OCI-LY3 (cell line): ENCODE measurements around the gene SCARB1.
"Not testable (repeated sequence)": the region's sequence is repeated elsewhere in the genome, so short reads cannot be mapped to it uniquely, and the experiment has no call there.

Experiments
- H2AFZ ChIP-seq: fragments of 200-600, 300-600 bp; shearing (Covaris generic); 2 replicates; pipeline ENCODE4 v1.6.0; 2014; ENCODE audit warnings: antibody characterized with exemption, low read depth, low read length
- H3K27ac ChIP-seq: fragments of 200-600, 300-600 bp; sonication (generic); 2 replicates; pipeline ENCODE4 v1.5.1; 2014; ENCODE audit warnings: mild to moderate bottlenecking, low read length, moderate library complexity, mixed read lengths
- H3K27me3 ChIP-seq: fragments of 200-600, 300-600 bp; sonication (generic); 2 replicates; pipeline ENCODE4 v1.6.1; 2014; ENCODE audit warnings: low read depth, low read length, mixed read lengths
- H3K36me3 ChIP-seq: fragments of 200-600, 300-600 bp; sonication (generic); replicated peaks from 2 replicates; pipeline ENCODE3; 2014; ENCODE audit warnings: low read depth, low read length, mixed read lengths
- H3K4me1 ChIP-seq: fragments of 300-600, 200-600 bp; sonication (generic); 2 replicates; pipeline ENCODE4 v1.6.1; 2014; ENCODE audit warnings: low read length, mixed read lengths
- H3K4me2 ChIP-seq: fragments of 200-600, 300-600 bp; sonication (generic); 2 replicates; pipeline ENCODE4 v1.6.1; 2014; ENCODE audit warnings: low read length, mixed read lengths
- H3K4me3 ChIP-seq: fragments of 300-600, 200-600 bp; sonication (generic); 2 replicates; pipeline ENCODE4 v1.5.1; 2014; ENCODE audit warnings: antibody characterized with exemption, mild to moderate bottlenecking, low read length, moderate library complexity
- H3K79me2 ChIP-seq: fragments of 300-600, 200-600 bp; shearing (Covaris generic); 2 replicates; pipeline ENCODE4 v1.6.1; 2014; ENCODE audit warnings: mild to moderate bottlenecking, low read length, mixed read lengths
- H3K9ac ChIP-seq: fragments of 300-600, 200-600 bp; shearing (Covaris generic); 2 replicates; pipeline ENCODE4 v1.6.0; 2014; ENCODE audit warnings: mild to moderate bottlenecking, low read length, moderate library complexity
- H3K9me3 ChIP-seq: fragments of 200-600, 300-600 bp; shearing (Covaris generic); 2 replicates; pipeline ENCODE4 v1.6.1; 2014; ENCODE audit warnings: low read length, mixed read lengths; ENCODE audit not compliant: insufficient read depth
- H4K20me1 ChIP-seq: fragments of 200-600, 300-600 bp; sonication (generic); 2 replicates; pipeline ENCODE4 v1.6.1; 2016; ENCODE audit warnings: low read length, mixed read lengths; ENCODE audit not compliant: insufficient read depth
- CTCF ChIP-seq: fragments of 200-600, 300-600 bp; sonication (generic); IDR thresholded peaks from 2 replicates; pipeline ENCODE4 v1.5.1; 2014; ENCODE audit warnings: antibody characterized with exemption, low read length, low read depth
- EZH2phosphoT487 ChIP-seq: fragments of 200-600 bp; shearing (Covaris generic); IDR thresholded peaks from 2 replicates; pipeline ENCODE4 v1.6.1; 2018; ENCODE audit warnings: antibody characterized with exemption, mixed run types, low read depth

The SCARB1 gene

DNA sequence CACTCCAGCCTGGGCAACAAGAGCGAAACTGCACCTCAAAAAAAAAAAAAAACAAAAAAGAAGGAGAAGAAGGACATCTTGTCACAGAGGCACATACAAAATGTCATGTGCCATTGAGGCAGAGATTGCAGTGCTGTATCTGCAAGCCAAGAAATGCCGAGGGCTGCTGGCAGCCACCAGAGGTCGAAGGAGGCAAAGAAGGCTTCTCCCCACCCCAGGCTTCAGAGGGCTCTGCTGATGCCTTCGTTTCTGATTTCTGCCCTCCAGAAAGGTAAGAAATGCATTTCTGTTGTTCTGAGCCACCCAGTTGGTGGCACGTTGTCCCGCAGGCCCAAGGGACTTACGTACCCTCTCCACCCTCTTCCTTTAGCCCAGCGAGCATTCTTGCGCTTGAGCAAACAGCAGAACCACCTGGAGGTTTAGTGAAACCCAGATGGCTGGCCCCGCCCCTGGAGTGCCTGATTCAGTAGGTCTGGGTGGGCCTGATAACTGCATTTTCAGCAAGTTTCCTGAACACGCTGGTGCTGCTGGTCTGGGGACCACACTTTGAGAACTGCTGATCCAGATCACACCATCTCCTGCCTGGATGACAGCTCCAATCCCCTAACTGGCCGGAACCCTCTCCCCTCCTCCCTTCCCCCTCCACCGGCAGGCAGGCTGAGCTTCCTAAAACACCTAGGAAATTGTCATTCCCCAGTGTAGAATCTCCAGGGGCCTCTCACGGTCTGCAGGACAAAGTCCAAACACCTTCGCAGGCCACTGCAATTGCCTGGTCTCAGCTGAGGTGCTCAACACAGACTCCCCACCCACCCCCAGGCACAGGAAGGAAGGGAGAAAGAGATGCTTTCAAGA, 21.1 kb upstream of the SCARB1 start:
- peak overlapping the region; percentile 66 for H3K4me3 ChIP-seq
- no peaks in the 10 kb centered on the region for H3K79me2 ChIP-seq
- no peaks in the 10 kb centered on the region for H3K36me3 ChIP-seq
- H2AFZ ChIP-seq: peak overlapping the region; percentile 84
- H3K9me3 ChIP-seq: no peaks in the 10 kb centered on the region
- H4K20me1 ChIP-seq: no peaks in the 10 kb centered on the region
- H3K9ac ChIP-seq: peak overlapping the region; percentile 40; the same call in 1 of the 2 replicates
- H3K4me1 ChIP-seq: peaks cover 22% of the 10 kb centered on the region
- H3K4me2 ChIP-seq: peak overlapping the region; percentile 77
- TF ChIP-seq EZH2phosphoT487: no peak
- TF ChIP-seq CTCF: peak; percentile 15; the same call in 1 of the 2 replicates
- no peak overlapping the region for H3K27ac ChIP-seq
- no peaks in the 10 kb centered on the region for H3K27me3 ChIP-seq

DNA sequence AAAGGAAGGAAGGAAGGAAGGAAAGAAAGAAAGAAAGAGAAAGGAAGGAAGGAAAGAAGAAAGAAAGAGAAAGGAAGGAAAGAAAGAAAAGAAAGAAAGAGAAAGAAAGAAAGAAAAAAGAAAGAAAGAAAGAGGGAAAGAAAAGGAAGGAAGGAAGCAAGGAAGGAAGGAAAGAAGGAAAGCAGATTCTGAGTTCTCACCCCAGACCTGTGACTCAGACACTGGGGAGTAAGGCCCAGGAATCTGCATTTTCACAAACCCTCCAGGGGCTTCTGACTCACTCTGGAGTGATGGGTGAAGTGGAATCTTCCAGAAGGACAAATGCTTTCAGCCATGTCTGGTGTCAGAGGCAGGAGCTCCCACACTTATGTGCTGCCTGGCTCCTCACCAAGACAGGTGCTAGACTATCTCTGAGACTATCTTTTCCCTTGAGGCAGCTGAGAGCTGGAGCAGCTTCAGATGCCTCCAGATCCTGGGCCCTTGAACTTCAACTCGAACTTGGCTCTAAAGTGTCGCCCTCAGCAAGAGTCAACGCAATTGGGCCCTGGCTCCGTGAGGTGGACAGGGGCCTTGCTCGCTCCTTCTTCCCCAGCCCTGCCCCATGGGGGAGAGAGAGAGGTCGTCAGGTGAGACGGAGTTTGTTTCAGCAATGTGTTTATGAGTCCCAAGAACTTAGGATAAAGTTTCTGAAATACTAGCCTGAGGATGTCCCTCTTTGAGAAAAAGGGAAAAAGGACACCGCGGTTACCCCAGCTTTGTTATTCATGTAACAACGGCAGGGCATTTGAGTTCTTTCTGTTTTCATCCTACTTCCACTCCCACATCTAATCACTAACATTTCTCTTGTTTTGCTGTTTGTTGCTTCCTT, 19.8 kb upstream of the SCARB1 start:
- TF ChIP-seq CTCF (no peak), EZH2phosphoT487 (no peak)
- Histone ChIP-seq H3K27ac (no peak overlapping the region), H3K27me3 (no peaks in the 10 kb centered on the region), H3K4me2 (no peak overlapping the region), H3K9me3 (no peaks in the 10 kb centered on the region), H3K36me3 (no peaks in the 10 kb centered on the region), H3K4me1 (peaks cover 22% of the 10 kb centered on the region), H3K9ac (no peak overlapping the region), H3K79me2 (no peaks in the 10 kb centered on the region), H2AFZ (no peak overlapping the region), H3K4me3 (no peak overlapping the region), H4K20me1 (no peaks in the 10 kb centered on the region)

DNA sequence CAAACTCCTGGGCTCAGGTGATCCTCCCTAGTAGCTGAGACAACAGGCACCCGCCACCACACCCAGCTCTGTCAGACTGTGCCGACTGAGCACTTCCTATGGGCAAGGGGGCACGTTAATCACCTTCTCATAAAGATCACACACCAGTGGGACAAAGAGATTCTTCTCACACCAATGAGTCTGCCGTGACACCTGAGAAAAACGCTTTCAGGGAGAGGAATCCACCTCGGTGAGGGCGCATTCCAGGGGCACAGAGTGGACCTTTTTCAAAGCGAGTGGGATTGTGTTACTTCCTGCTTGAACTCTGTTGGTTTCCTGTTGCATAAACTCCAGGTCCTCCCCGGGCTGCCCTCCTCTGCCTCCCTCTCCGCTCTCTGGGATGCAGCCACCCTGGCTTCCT, 17.5 kb upstream of the SCARB1 start:
- Histone ChIP-seq H3K4me1 (peaks cover 26% of the 10 kb centered on the region), H3K9ac (no peak overlapping the region), H2AFZ (no peak overlapping the region), H3K36me3 (no peaks in the 10 kb centered on the region), H3K27me3 (no peaks in the 10 kb centered on the region), H3K9me3 (no peaks in the 10 kb centered on the region), H3K4me3 (no peak overlapping the region), H3K79me2 (no peaks in the 10 kb centered on the region), H3K4me2 (no peak overlapping the region), H3K27ac (no peak overlapping the region), H4K20me1 (no peaks in the 10 kb centered on the region)
- TF ChIP-seq EZH2phosphoT487 (no peak), CTCF (no peak)

- H3K27me3 ChIP-seq, H3K27ac ChIP-seq, H3K79me2 ChIP-seq, H3K4me3 ChIP-seq, H3K36me3 ChIP-seq, H4K20me1 ChIP-seq, H3K9me3 ChIP-seq, H2AFZ ChIP-seq, H3K9ac ChIP-seq, H3K4me2 ChIP-seq: not testable (repeated sequence)
- H3K4me1 ChIP-seq: peaks cover 26% of the 10 kb centered on the region
Observed at GRCh38 chr12:124880335-124880734, 16.7 kb upstream of the SCARB1 start.
